Posterior cingulate gyrus (tissue), 11 donors: Measurements from ENCODE around the gene CHST12.

Experiments used
- DNase-seq, 10 donors: peaks; one replicate each; pipeline versions ENCODE4 v3.0.0 to v3.0.0-alpha.2; 2020 to 2021; ENCODE audit warnings: mixed read lengths in 3 of 10
- intact Hi-C: fragments of 100-400 bp; cut with DNase I; formaldehyde crosslinking; loops from one replicate; pipeline ENCODE4 v1.15.1; 2023

Gene CHST12

GRCh38 chr7:2474813-2475677 is 71.6 kb downstream of the CHST12 start:
- DNase-seq: no peak
- intact Hi-C loops: loop anchor here (5.0 kb wide), 1 partner anchor 82 kb away; the partner anchor contains the start of genes BRAT1 and IQCE

GRCh38 chr7:2475678-2476015 is 72.2 kb downstream of the CHST12 start:
- intact Hi-C loops: loop anchor here (5.0 kb wide), 1 partner anchor 82 kb away; the partner anchor contains the start of genes BRAT1 and IQCE

GRCh38 chr7:2476298-2476697 is 72.9 kb downstream of the CHST12 start, which contains the start of gene GRIFIN:
Gene GRIFIN, minus strand, starts transcription at chr7:2476398. Its CDS starts 15 bp downstream, at chr7:2476383.
- no peak for DNase-seq
- intact Hi-C loops: loop anchor here (5.0 kb wide), 1 partner anchor 81 kb away; the partner anchor contains the start of genes BRAT1 and IQCE

More at GRCh38 chr7:2475678-2476015, 72.2 kb downstream of the CHST12 start:
- peak in 1 of 10 donors; percentile 86 for DNase-seq

GRCh38 chr7:2476776-2477446 is 73.5 kb downstream of the CHST12 start:
- intact Hi-C loops: loop anchor here (5.0 kb wide), 1 partner anchor 80 kb away; the partner anchor contains the start of genes BRAT1 and IQCE
- DNase-seq: no peak

- intact Hi-C loops: loop anchor here (5.0 kb wide), 1 partner anchor 80 kb away; the partner anchor contains the start of genes BRAT1 and IQCE
- DNase-seq: peak in 6 of 10 donors; percentile 30 to 93 (median 62)
These were observed 74.3 kb downstream of the CHST12 start for GRCh38 chr7:2477447-2478398.

GRCh38 chr7:2478399-2478785 is 75.0 kb downstream of the CHST12 start:
- intact Hi-C loops: loop anchor here (5.0 kb wide), 1 partner anchor 79 kb away; the partner anchor contains the start of genes BRAT1 and IQCE
- DNase-seq: no peak

- intact Hi-C loops: loop anchor here (5.0 kb wide), 1 partner anchor 79 kb away; the partner anchor contains the start of genes BRAT1 and IQCE
- DNase-seq: no peak
These were observed 75.4 kb downstream of the CHST12 start for GRCh38 chr7:2478800-2479199.

- DNase-seq: no peak
- intact Hi-C loops: loop anchor here (5.0 kb wide), 1 partner anchor 78 kb away; the partner anchor contains the start of genes BRAT1 and IQCE
These were observed 76.1 kb downstream of the CHST12 start for GRCh38 chr7:2479276-2480069.

- intact Hi-C loops: no loop called here
- DNase-seq: no peak
These were observed 76.6 kb downstream of the CHST12 start for GRCh38 chr7:2480070-2480408.

GRCh38 chr7:2481195-2481594 is 77.8 kb downstream of the CHST12 start:
- intact Hi-C loops: no loop called here
- no peak for DNase-seq

- no peak for DNase-seq
- intact Hi-C loops: no loop called here
These were observed 79.5 kb downstream of the CHST12 start for GRCh38 chr7:2482725-2483451.

- DNase-seq: no peak
- intact Hi-C loops: no loop called here
These were observed 80.1 kb downstream of the CHST12 start for GRCh38 chr7:2483494-2483893.

- DNase-seq: no peak
- intact Hi-C loops: no loop called here
These were observed 81.5 kb downstream of the CHST12 start for GRCh38 chr7:2484868-2485267.

GRCh38 chr7:2487586-2488271 is 84.3 kb downstream of the CHST12 start:
- intact Hi-C loops: no loop called here
- DNase-seq: no peak

GRCh38 chr7:2488272-2488645 is 84.8 kb downstream of the CHST12 start:
- intact Hi-C loops: no loop called here
- DNase-seq: no peak

- intact Hi-C loops: no loop called here
- DNase-seq: no peak
These were observed 85.3 kb downstream of the CHST12 start for GRCh38 chr7:2488681-2489080.

GRCh38 chr7:2490181-2490651 is 86.8 kb downstream of the CHST12 start:
- intact Hi-C loops: no loop called here
- no peak for DNase-seq

GRCh38 chr7:2492038-2492437 is 88.6 kb downstream of the CHST12 start:
- intact Hi-C loops: no loop called here
- no peak for DNase-seq
